ENCODE results near the gene ABCC9.

The ABCC9 gene

DNA sequence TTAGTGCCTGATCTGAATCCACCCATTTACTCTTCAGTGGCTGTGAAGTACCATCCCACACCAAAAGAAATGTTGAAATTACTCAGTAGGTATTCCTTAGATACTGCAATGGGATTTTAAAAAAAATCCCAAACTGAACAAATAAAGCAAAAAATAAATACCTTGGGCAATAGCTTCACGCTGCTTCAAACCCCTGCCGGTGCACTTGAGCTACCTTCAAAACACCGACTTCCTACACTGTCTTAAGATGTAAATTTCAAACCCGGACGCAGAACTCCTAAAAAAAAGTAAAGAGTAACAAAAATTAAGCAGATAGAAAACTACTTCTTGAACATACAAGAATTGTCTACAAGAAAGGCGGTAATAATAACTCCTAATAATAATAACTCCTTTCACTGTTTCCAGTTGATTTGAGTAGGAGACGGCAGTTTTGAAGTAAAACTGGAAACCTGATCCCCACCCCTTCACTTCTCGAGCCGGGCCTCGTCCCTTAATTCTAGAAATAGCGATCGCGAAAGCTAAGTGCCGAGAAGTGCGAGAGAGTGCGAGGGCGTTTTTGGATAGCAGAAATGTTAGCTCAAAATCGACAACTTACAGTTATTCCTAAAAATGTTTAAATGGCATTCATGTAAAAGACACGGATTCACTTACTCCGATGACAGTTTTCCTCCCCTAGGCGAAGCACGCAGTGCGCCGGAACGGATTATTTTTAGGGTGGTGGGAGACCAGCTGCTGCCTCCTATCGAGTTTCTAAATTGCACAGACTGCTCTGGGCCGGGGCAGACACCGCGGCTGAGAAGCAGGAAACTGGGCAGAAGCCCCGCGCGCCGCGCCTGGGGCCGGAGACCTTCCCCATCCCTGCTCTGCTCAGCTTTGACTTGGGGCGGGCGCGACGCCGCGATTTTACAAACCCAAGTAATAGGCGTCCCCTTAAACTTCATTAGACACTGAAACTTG lies at the start of gene ABCC9:
ABCC9 (minus strand) TSS at position 878 of the 957 bp plus-strand sequence. CDS start 4,752 bp downstream, outside the sequence.
- no peak for DNase-seq (ENCODE audit: low read depth, low spot score)

DNA sequence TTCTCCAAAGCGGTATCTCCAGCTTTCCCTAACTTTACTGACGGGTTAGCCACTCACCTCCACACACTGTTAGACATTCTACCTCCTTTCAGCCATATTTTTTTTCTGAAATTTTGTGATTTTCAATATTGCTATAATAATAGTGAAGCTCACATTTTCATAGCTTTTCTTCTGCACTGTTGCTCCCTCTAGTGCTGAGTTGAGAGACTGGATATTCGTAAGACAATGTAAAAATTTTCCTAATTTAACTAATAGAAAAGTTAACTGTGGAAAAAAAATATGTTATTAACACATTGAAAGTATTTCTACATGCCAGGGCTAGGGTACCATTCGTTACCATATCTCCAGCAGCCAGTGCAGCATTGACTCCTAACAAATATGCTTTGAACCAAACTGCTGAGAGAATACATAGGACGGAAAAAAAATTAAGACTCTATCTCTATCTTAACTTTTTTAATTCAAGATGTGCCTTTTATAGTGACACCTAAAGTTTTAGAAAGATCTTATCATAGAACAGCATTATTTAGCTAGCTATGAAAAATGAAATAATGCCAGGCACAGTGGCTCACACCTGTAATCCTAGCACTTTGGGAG lies 48.7 kb upstream of the ABCC9 start:
- DNase-seq (ENCODE audit: low read depth, low spot score) = no peak

- no peak for DNase-seq (ENCODE audit: low read depth, low spot score)
These were observed 47.4 kb upstream of the ABCC9 start for GRCh38 chr12:21988619-21989018.

- DNase-seq (ENCODE audit: low read depth, low spot score) = no peak
These were observed 46.5 kb upstream of the ABCC9 start for GRCh38 chr12:21987755-21988154.

DNA sequence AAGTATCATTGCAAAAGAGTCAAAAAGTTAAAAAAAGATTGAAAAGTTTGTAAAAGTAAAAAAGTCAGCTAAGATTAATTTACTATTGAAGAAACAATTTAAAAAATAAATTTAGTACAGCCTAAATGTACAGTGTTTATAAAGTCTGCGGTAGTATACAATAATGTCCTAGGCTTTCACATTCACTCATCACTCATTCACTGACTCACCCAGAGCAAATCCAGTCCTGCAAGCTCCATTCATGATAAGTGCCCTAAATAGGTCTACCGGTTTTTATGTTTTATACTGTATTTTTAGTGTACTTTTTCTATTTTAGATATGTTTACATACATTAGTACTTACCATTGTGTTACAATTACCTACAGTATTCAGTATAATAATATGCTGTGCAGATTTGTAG lies 43.9 kb upstream of the ABCC9 start:
- no peak for DNase-seq (ENCODE audit: low read depth, low spot score)

DNA sequence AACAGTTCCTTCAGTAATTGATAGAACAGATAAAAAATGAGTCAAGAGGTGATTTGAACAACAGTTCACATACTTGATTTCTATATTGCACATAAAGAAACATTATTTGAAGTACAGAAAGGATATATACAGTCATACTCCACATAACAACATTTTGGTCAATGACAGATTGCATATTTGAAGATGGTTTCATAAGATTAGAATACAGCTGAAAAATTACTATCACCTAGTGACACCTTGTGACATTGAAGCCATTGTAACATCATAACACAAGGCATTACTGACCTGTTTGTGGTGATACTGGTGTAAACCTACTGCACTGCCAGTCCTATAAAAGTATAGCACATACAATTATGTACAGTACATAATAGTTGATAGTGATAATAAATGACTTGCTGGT lies 43.1 kb upstream of the ABCC9 start:
- no peak for DNase-seq (ENCODE audit: low read depth, low spot score)

DNA sequence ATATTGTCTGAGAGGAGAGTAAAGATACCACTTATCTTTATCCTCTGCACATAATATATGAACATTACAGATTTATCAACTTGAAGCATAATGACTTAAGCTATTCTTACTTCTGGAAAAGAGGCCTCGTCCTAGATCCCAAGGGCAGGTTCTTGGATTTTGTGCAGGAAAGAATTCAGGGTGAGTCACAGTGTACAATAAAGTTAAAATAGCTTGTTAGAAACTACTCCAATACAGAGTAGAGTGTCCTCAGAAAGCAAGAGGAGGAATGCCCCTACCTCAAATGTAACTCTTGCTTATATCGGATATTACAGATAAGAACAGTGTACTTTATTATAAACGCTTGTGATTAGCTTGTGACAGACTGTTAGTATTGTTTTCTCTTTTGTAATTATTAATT lies 41.9 kb upstream of the ABCC9 start:
- DNase-seq (ENCODE audit: low read depth, low spot score) = no peak

GRCh38 chr12:21980544-21980943 lies 39.3 kb upstream of the ABCC9 start:
- DNase-seq (ENCODE audit: low read depth, low spot score) = no peak

DNA sequence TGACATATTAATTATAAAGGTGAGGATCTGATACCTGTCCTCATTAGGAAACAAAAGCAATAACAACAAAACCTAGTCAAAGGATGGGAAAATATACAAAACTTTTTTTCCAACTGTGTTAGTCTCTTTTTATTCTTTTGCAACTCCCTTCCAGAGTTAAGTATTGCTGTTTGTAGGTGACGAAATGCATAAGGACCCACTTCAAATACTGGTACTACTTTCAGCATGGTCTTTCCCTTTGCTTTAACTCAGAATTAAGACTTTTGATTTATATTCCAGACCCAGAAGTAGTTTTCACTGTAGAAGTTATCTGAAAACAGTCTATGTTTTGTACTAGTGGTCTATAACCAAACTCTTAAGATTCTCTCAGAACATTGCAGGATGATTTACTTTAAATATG lies 34.1 kb upstream of the ABCC9 start:
- no peak for DNase-seq (ENCODE audit: low read depth, low spot score)

GRCh38 chr12:21973221-21973620 lies 32.0 kb upstream of the ABCC9 start:
- no peak for DNase-seq (ENCODE audit: low read depth, low spot score)

GRCh38 chr12:21972055-21972454 lies 30.8 kb upstream of the ABCC9 start:
- DNase-seq (ENCODE audit: low read depth, low spot score) = no peak

GRCh38 chr12:21971344-21971743 lies 30.1 kb upstream of the ABCC9 start:
- no peak for DNase-seq (ENCODE audit: low read depth, low spot score)

GRCh38 chr12:21962821-21963220 lies 21.6 kb upstream of the ABCC9 start:
- DNase-seq (ENCODE audit: low read depth, low spot score) = no peak

DNA sequence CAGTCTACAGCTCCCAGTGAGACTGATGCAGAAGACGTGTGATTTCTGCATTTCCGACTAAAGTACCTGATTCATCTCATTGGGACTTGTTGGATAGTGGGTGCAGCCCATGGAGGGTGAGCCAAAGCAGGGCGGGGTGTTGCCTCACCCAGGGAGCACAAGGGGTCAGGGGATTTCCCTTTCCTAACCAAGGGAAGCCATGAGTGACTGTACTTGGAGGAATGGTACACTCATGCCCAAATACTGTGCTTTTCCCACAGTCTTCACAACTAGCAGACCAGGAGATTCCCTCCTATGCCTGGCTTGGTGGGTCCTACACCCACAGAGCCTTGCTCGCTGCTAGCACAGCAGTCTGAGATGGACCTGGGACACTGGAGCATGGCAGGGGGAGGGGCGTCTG lies 21.0 kb upstream of the ABCC9 start:
- no peak for DNase-seq (ENCODE audit: low read depth, low spot score)

DNA sequence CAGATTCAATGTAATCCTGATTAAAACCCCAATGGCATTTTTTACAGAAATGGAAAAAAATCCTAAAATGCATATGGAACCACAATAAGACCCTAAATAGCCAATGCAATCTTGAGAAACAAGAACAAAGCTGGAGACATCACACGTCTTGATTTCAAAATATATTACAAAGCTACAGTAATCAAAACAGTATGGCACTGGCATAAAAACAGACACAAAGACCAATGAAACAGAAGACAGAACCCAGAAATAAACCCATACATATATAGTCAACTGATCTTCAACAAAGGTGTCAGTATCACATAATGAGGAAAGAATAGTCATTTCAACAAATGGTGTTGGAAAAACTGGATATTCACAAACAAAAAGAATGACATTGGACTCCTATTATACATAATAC lies 9.4 kb upstream of the ABCC9 start:
- DNase-seq (ENCODE audit: low read depth, low spot score) = no peak

- no peak for DNase-seq (ENCODE audit: low read depth, low spot score)
These were observed 7.8 kb upstream of the ABCC9 start for GRCh38 chr12:21949036-21949435.

DNA sequence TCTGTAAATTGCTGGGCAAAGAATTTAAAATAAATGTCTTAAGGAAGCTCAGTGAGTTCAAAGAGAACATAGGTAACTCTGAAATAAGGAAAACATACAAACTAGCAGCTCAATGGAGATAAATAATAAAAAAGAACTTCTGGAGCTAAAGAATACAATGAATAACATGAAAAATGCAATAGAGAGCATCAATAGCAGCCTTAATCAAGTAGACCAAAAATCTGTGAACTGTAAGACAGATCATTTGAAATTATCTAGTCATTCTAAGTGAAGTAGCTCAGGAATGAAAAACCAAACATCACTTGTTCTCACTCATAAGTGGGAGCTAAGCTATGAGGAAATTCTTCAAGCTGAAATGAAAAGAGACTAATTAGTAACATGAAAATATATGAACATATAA lies 5.8 kb upstream of the ABCC9 start:
- DNase-seq (ENCODE audit: low read depth, low spot score) = no peak

DNA sequence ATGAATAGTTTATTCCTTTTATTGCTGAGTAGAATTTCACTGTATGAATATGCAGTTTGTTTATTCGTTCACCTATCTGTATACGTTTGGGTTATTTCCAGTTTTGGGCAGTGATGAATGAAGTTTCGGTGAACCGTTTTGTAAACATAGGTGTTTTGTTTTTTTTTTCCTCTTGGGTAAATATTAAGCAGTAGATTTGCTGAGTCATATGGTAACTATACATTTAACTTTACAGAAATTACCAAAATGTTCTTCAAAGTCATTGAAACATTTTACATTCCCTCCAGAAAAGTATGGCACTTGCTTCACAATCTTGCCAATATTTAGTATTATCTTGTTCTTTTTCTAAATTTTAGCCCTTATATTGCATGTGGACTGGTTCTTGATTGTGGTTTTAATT lies 3.8 kb upstream of the ABCC9 start:
- DNase-seq (ENCODE audit: low read depth, low spot score) = no peak

DNA sequence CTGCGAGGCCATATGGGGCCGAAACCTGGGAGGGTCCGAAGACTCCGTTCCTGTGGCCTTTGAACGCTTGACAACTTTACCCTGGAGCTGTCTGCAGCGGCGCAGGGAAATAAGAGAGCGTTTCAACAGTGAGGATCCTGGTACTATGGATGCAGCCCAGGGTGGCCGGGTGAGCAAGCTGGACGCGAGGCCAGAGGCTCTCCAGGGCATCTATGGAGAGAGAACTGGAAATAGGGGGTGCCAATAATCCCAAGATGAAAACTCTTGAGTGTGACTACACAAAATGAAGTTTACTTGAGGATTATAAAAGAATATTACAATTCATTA lies 1.1 kb upstream of the ABCC9 start:
- DNase-seq (ENCODE audit: low read depth, low spot score) = no peak

DNA sequence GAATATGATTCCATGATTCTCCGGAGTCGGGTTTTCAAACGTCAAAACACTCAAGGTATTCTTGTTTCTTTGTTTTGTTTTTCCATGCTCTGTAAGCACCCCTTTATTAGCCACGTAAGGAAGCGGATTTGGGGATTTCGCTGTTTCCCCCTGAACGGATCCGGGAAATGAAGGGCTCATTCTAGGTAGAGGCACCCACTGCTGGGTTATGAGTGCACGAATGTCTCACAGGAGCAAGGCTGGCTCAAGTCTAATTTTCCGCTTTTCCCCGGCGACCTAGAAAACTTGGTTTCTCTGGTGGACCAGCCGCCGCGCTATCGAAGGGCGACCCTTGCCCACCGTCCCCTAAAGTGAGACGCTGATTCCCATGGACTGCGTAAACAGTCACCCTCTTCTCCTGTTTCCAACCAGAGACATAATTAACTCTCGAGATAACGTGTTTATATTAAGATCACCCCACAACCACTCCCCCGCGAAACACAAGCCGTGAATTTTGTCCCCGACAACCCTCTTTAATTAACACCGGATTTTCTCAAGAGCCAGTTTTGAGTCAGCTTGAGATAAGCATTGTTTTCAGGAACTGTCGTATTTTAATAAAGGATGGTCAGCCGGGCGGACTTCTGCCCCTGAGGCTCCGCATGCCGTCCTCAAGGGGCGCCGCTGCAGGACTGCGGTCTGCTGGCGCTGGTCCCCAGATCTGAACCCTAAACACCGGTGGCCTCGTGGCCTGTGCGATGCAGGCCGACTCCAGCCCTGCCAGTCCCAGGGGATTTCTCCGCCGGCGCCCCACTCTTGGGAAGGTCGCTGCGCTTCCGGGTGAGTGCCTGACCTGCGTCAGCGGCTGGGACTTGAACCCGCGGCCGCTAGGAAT lies 515 bp upstream of the ABCC9 start:
- no peak for DNase-seq (ENCODE audit: low read depth, low spot score)

GRCh38 chr12:21939435-21939834 lies 1.8 kb downstream of the ABCC9 start:
- DNase-seq (ENCODE audit: low read depth, low spot score) = no peak

- no peak for DNase-seq (ENCODE audit: low read depth, low spot score)
These were observed 2.3 kb downstream of the ABCC9 start for GRCh38 chr12:21938879-21939278.
